AG09309 (cell line): ENCODE results near the gene C17orf78.
"Not testable (repeated sequence)": the region's sequence is repeated elsewhere in the genome, so short reads cannot be mapped to it uniquely, and the experiment has no call there.

Experiments
- DNase-seq: peaks from one replicate; pipeline ENCODE4 v3.0.0-alpha.2; 2010; ENCODE audit warnings: low read depth
- H3K4me3 ChIP-seq: 2 replicates; pipeline ENCODE4 v1.5.1; 2011; ENCODE audit warnings: mild to moderate bottlenecking, low read depth, low read length, moderate library complexity; ENCODE audit not compliant: control insufficient read depth
- TF ChIP-seq, protein P1 (sequence below): IDR thresholded peaks from 2 replicates; pipeline ENCODE4 v1.5.1; 2011; ENCODE audit warnings: mild to moderate bottlenecking, low read depth, low read length, inconsistent platforms; ENCODE audit not compliant: insufficient read depth, control insufficient read depth; ENCODE audit errors: missing control alignments

The C17orf78 gene

GRCh38 chr17:37344519-37344918, 31.3 kb upstream of the C17orf78 start:
- TF ChIP-seq, protein P1, sequence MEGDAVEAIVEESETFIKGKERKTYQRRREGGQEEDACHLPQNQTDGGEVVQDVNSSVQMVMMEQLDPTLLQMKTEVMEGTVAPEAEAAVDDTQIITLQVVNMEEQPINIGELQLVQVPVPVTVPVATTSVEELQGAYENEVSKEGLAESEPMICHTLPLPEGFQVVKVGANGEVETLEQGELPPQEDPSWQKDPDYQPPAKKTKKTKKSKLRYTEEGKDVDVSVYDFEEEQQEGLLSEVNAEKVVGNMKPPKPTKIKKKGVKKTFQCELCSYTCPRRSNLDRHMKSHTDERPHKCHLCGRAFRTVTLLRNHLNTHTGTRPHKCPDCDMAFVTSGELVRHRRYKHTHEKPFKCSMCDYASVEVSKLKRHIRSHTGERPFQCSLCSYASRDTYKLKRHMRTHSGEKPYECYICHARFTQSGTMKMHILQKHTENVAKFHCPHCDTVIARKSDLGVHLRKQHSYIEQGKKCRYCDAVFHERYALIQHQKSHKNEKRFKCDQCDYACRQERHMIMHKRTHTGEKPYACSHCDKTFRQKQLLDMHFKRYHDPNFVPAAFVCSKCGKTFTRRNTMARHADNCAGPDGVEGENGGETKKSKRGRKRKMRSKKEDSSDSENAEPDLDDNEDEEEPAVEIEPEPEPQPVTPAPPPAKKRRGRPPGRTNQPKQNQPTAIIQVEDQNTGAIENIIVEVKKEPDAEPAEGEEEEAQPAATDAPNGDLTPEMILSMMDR = no peak
- DNase-seq = no peak
- no peak overlapping the region for H3K4me3 ChIP-seq

DNA sequence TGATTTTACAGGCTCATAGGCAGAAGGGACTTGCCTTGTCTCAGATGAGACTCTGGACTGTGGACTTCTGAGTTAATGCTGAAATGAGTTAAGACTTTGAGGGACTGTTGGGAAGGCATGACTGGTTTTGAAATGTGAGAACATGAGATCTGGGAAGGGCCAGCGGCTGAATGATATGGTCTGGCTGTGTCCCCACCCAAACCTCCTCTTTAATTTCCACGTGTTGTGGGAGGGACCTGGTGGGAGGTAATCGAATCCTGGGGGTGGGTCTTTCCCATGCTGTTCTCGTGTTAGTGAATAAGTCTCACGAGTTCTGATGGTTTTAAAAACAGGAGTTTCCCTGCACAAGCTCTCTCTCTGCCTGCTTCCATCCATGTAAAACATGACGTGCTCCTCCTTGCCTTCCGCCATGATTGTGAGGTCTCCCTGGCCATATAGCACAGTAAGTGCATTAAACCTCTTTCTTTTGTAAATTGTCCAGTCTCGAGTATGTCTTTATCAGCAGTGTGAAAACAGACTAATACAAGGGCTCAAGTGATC, 28.9 kb upstream of the C17orf78 start:
- not testable (repeated sequence) for H3K4me3 ChIP-seq, DNase-seq

- DNase-seq, H3K4me3 ChIP-seq: not testable (repeated sequence)
These were observed 18.8 kb upstream of the C17orf78 start for GRCh38 chr17:37356796-37357569.

DNA sequence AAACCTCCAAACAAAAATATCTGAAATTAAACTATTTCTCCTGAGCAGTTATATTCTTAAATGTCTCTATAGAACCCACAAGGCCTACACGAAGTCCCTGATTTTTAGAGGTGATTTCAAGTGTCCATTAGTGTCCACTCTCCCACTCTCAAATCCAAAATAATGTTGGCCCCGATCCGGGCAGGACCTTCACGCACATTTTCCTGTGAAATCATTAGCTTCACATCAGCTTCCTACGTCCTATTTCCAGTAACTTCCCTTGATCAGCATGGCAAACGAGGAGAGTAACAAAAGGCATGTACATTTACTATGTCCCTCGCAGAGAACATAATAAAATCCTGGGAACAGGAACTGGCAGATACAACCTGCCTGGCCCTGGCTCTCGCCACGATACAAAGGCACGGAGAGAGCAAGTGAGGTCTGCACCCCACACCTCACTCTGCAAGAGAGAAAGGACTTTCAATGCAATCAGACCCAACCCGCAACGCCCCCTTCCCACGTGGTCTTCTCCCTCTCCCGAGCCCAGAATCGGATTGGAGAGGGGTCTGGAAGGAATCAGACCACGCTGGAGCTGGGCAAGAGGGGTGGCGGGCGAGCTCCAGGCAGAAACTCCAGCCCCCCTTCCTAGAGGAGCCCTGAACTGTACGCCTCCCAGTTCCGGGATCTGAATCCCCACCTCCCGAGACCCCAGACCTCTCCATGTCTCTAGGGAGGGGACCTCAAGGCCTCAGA, 17.5 kb upstream of the C17orf78 start:
- peak overlapping the region; percentile 56 for H3K4me3 ChIP-seq
- DNase-seq = no peak
- TF ChIP-seq, protein P1 = no peak

DNA sequence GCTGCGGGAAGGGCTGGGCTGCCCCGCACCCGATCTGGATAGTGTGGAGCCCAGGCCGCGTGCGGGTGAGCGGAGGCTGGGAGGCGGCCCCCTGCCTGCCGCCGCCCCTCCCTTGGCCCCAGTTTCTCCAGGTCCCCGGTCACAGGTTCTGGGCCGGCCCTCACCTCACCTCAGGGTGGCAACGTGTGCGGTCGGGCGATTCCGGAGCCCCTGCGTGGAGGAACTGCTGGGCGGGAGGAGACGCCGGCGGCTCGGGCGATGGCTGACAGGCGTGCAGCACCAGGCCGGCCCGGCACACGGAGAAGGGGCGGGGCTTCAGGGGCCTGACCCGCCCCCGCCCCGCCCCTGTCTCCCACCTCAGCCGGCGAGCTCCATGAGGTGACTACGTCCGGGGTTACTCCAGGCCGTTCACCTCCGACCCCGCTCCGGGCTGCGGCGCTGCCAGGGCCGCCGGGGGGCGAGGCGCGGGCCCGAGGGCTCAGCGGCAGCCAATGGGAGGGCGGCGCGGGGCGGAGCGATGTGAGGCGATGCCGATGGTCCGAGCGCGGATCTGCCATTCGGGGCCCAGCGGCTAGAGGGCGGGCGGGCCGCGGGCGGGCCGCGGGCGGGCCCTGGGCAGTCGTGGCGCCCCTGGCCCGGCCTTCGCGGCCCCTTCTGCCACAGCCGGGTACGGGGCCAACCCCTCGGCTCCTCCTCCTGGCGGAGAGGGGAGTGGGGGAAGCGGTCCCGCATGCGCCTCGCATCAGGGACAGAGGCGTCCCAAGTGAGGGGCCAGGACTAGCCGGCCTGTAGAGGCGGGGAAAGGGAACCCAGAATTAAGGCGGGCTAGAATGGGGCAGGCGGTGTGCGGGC, 16.7 kb upstream of the C17orf78 start:
- TF ChIP-seq, protein P1 = no peak
- peak overlapping the region; percentile 56 for H3K4me3 ChIP-seq
- DNase-seq = no peak

- TF ChIP-seq, protein P1 = no peak
- peak overlapping the region; percentile 48 for H3K4me3 ChIP-seq
- DNase-seq = no peak
These were observed 16.1 kb upstream of the C17orf78 start for GRCh38 chr17:37359682-37360188.

- DNase-seq = no peak
- TF ChIP-seq, protein P1 = no peak
- no peak overlapping the region for H3K4me3 ChIP-seq
These were observed 15.2 kb upstream of the C17orf78 start for GRCh38 chr17:37360632-37361031.
